ENCODE data around the gene AXIN1.
"Not testable (repeated sequence)": the region's sequence is repeated elsewhere in the genome, so short reads cannot be mapped to it uniquely, and the experiment has no call there.

AXIN1 gene

GRCh38 chr16:352547-353403 is at the start of gene AXIN1:
Gene AXIN1, minus strand, starts transcription at chr16:352723. Its CDS starts 5,698 bp downstream, at chr16:347025.
- DNase-seq = peak; percentile 93

- peak; percentile 78 for DNase-seq
These were observed 49.2 kb upstream of the AXIN1 start, which contains the start of gene DECR2 for GRCh38 chr16:401468-402348. Gene DECR2, plus strand, starts transcription at chr16:401885. Its CDS starts 79 bp downstream, at chr16:401964.

GRCh38 chr16:400061-400591 is 47.6 kb upstream of the AXIN1 start:
- no peak for DNase-seq

GRCh38 chr16:399340-400019 is 47.0 kb upstream of the AXIN1 start:
- DNase-seq = no peak

- DNase-seq = no peak
These were observed 46.2 kb upstream of the AXIN1 start for GRCh38 chr16:398561-399339.

GRCh38 chr16:397736-398332 is 45.3 kb upstream of the AXIN1 start:
- DNase-seq = no peak

GRCh38 chr16:397135-397661 is 44.7 kb upstream of the AXIN1 start, which contains the start of gene NME4:
Gene NME4, plus strand, starts transcription at chr16:397199. Its CDS starts 24 bp downstream, at chr16:397223.
- peak; percentile 13 for DNase-seq

- no peak for DNase-seq
These were observed 44.1 kb upstream of the AXIN1 start for GRCh38 chr16:396605-397004.

GRCh38 chr16:396199-396598 is 43.7 kb upstream of the AXIN1 start:
- no peak for DNase-seq

- DNase-seq = no peak
These were observed 40.0 kb upstream of the AXIN1 start for GRCh38 chr16:392450-393030.

GRCh38 chr16:391885-392335 is 39.4 kb upstream of the AXIN1 start:
- DNase-seq = no peak

GRCh38 chr16:389352-389751 is 36.8 kb upstream of the AXIN1 start:
- no peak for DNase-seq

GRCh38 chr16:387761-388666 is 35.5 kb upstream of the AXIN1 start:
- not testable (repeated sequence) for DNase-seq

- DNase-seq = no peak
These were observed 34.2 kb upstream of the AXIN1 start for GRCh38 chr16:386641-387156.

- DNase-seq = no peak
These were observed 31.0 kb upstream of the AXIN1 start for GRCh38 chr16:383326-384051.

GRCh38 chr16:381789-382717 is 29.5 kb upstream of the AXIN1 start, which contains the start of gene PGAP6:
Gene PGAP6, minus strand, starts transcription at chr16:381978. Its CDS starts 157 bp downstream, at chr16:381821.
- DNase-seq = peak; percentile 26
